ENCODE data around the gene NUDT4B.
"Not testable (repeated sequence)": the region's sequence is repeated elsewhere in the genome, so short reads cannot be mapped to it uniquely, and the experiment has no call there.

NUDT4B gene

GRCh38 chr1:148727862-148728261 is 20.7 kb upstream of the NUDT4B start:
- not testable (repeated sequence) for ATAC-seq (replicated peaks); H3K27ac Mint-ChIP-seq; DNase-seq; H3K36me3 Mint-ChIP-seq; H3K4me3 Mint-ChIP-seq; H3K9me3 Mint-ChIP-seq; H3K4me1 Mint-ChIP-seq; H3K27me3 Mint-ChIP-seq

- not testable (repeated sequence) for H3K4me3 Mint-ChIP-seq, DNase-seq, H3K4me1 Mint-ChIP-seq, H3K36me3 Mint-ChIP-seq, H3K9me3 Mint-ChIP-seq, H3K27me3 Mint-ChIP-seq, H3K27ac Mint-ChIP-seq
- peak; percentile 82 to 85 for ATAC-seq (replicated peaks)
These were observed 19.4 kb upstream of the NUDT4B start for GRCh38 chr1:148729128-148729527.

GRCh38 chr1:148729541-148729940 is 19.0 kb upstream of the NUDT4B start:
- H3K36me3 Mint-ChIP-seq, H3K27ac Mint-ChIP-seq, DNase-seq, H3K27me3 Mint-ChIP-seq, H3K4me3 Mint-ChIP-seq, H3K9me3 Mint-ChIP-seq, H3K4me1 Mint-ChIP-seq: not testable (repeated sequence)
- peak in 1 of 2 donors; percentile 17 for ATAC-seq (replicated peaks)

- not testable (repeated sequence) for ATAC-seq (replicated peaks); H3K36me3 Mint-ChIP-seq; H3K4me1 Mint-ChIP-seq; DNase-seq; H3K27ac Mint-ChIP-seq; H3K9me3 Mint-ChIP-seq; H3K4me3 Mint-ChIP-seq; H3K27me3 Mint-ChIP-seq
These were observed 16.3 kb upstream of the NUDT4B start for GRCh38 chr1:148732277-148732676.

GRCh38 chr1:148733585-148734310 is 14.8 kb upstream of the NUDT4B start:
- not testable (repeated sequence) for DNase-seq, H3K27me3 Mint-ChIP-seq, H3K9me3 Mint-ChIP-seq, H3K4me1 Mint-ChIP-seq, H3K36me3 Mint-ChIP-seq, H3K27ac Mint-ChIP-seq, H3K4me3 Mint-ChIP-seq
- ATAC-seq (replicated peaks) = peak; percentile 76 to 81

GRCh38 chr1:148734311-148734662 is 14.3 kb upstream of the NUDT4B start:
- H3K36me3 Mint-ChIP-seq, H3K9me3 Mint-ChIP-seq, DNase-seq, H3K27me3 Mint-ChIP-seq, H3K4me3 Mint-ChIP-seq, H3K4me1 Mint-ChIP-seq, H3K27ac Mint-ChIP-seq: not testable (repeated sequence)
- ATAC-seq (replicated peaks) = peak; percentile 55 to 56

- H3K4me3 Mint-ChIP-seq, H3K4me1 Mint-ChIP-seq, H3K36me3 Mint-ChIP-seq, DNase-seq, H3K27ac Mint-ChIP-seq, H3K27me3 Mint-ChIP-seq, H3K9me3 Mint-ChIP-seq: not testable (repeated sequence)
- ATAC-seq (replicated peaks) = peak; percentile 78 to 83
These were observed 13.0 kb upstream of the NUDT4B start for GRCh38 chr1:148735538-148735937.

GRCh38 chr1:148738667-148739066 is 9.9 kb upstream of the NUDT4B start:
- not testable (repeated sequence) for H3K27me3 Mint-ChIP-seq; H3K4me1 Mint-ChIP-seq; H3K27ac Mint-ChIP-seq; H3K4me3 Mint-ChIP-seq; H3K9me3 Mint-ChIP-seq; DNase-seq; ATAC-seq (replicated peaks); H3K36me3 Mint-ChIP-seq

- not testable (repeated sequence) for H3K9me3 Mint-ChIP-seq; H3K27ac Mint-ChIP-seq; H3K36me3 Mint-ChIP-seq; H3K4me1 Mint-ChIP-seq; H3K4me3 Mint-ChIP-seq; DNase-seq; ATAC-seq (replicated peaks); H3K27me3 Mint-ChIP-seq
These were observed 5.4 kb upstream of the NUDT4B start for GRCh38 chr1:148743200-148743599.

- not testable (repeated sequence) for DNase-seq, H3K27ac Mint-ChIP-seq, H3K36me3 Mint-ChIP-seq, H3K4me1 Mint-ChIP-seq, H3K27me3 Mint-ChIP-seq, H3K9me3 Mint-ChIP-seq, H3K4me3 Mint-ChIP-seq
- peak; percentile 56 to 62 for ATAC-seq (replicated peaks)
These were observed 4.6 kb upstream of the NUDT4B start for GRCh38 chr1:148743726-148744720.

GRCh38 chr1:148749335-148749681 is 734 bp downstream of the NUDT4B start:
- H3K4me1 Mint-ChIP-seq, DNase-seq, H3K27ac Mint-ChIP-seq, H3K36me3 Mint-ChIP-seq, H3K4me3 Mint-ChIP-seq, H3K9me3 Mint-ChIP-seq, H3K27me3 Mint-ChIP-seq: not testable (repeated sequence)
- peak; percentile 97 to 98 for ATAC-seq (replicated peaks)

- not testable (repeated sequence) for ATAC-seq (replicated peaks)
These were observed 7.7 kb downstream of the NUDT4B start for GRCh38 chr1:148756231-148756630.

GRCh38 chr1:148757446-148757845 is 8.9 kb downstream of the NUDT4B start:
- not testable (repeated sequence) for ATAC-seq (replicated peaks); H3K27me3 Mint-ChIP-seq; H3K4me1 Mint-ChIP-seq; H3K27ac Mint-ChIP-seq; DNase-seq; H3K4me3 Mint-ChIP-seq; H3K9me3 Mint-ChIP-seq; H3K36me3 Mint-ChIP-seq

More at GRCh38 chr1:148756231-148756630, 7.7 kb downstream of the NUDT4B start:
- not testable (repeated sequence) for H3K4me1 Mint-ChIP-seq, H3K27me3 Mint-ChIP-seq, DNase-seq, H3K4me3 Mint-ChIP-seq, H3K36me3 Mint-ChIP-seq, H3K9me3 Mint-ChIP-seq, H3K27ac Mint-ChIP-seq

GRCh38 chr1:148758412-148758811 is 9.8 kb downstream of the NUDT4B start:
- not testable (repeated sequence) for H3K27ac Mint-ChIP-seq, H3K4me1 Mint-ChIP-seq, H3K9me3 Mint-ChIP-seq, H3K27me3 Mint-ChIP-seq, DNase-seq, H3K4me3 Mint-ChIP-seq, H3K36me3 Mint-ChIP-seq
- ATAC-seq (replicated peaks) = peak; percentile 98 to 100

GRCh38 chr1:148758925-148759324 is 10.4 kb downstream of the NUDT4B start:
- not testable (repeated sequence) for H3K4me1 Mint-ChIP-seq; H3K27me3 Mint-ChIP-seq; H3K4me3 Mint-ChIP-seq; H3K9me3 Mint-ChIP-seq; ATAC-seq (replicated peaks); DNase-seq; H3K36me3 Mint-ChIP-seq; H3K27ac Mint-ChIP-seq
